ENCODE data around the gene EXOG.

The EXOG gene

GRCh38 chr3:38521391-38521987, 25.3 kb downstream of the EXOG start:
- H2AFZ ChIP-seq (ENCODE audit: low read depth): no peak overlapping the region
- H3K9ac ChIP-seq: no peak overlapping the region
- no peaks in the 10 kb centered on the region for H4K20me1 ChIP-seq (ENCODE audit: insufficient read depth)
- no peak overlapping the region for H3K4me2 ChIP-seq
- H3K27me3 ChIP-seq (ENCODE audit: insufficient read depth, low read depth): no peaks in the 10 kb centered on the region
- H3K4me1 ChIP-seq (ENCODE audit: low read depth, poor library complexity, severe bottlenecking): no peaks in the 10 kb centered on the region
- no peak overlapping the region for H3K27ac ChIP-seq
- H3K79me2 ChIP-seq (ENCODE audit: insufficient read depth, low read depth): no peaks in the 10 kb centered on the region
- peak; percentile 83 for TF ChIP-seq CTCF (conservative IDR thresholded peaks at IDR 0.05; ENCODE audit: low read depth, low read length)
- no peaks in the 10 kb centered on the region for H3K36me3 ChIP-seq (ENCODE audit: insufficient read depth)
- no peak overlapping the region for H3K4me3 ChIP-seq (IDR thresholded peaks at IDR 0.05; ENCODE audit: insufficient read depth, low read depth, low read length)

GRCh38 chr3:38522002-38522401, 25.9 kb downstream of the EXOG start:
- no peak overlapping the region for H3K4me3 ChIP-seq (IDR thresholded peaks at IDR 0.05; ENCODE audit: insufficient read depth, low read depth, low read length)
- no peak overlapping the region for H3K9ac ChIP-seq
- H3K36me3 ChIP-seq (ENCODE audit: insufficient read depth): no peaks in the 10 kb centered on the region
- H4K20me1 ChIP-seq (ENCODE audit: insufficient read depth): no peaks in the 10 kb centered on the region
- no peak overlapping the region for H3K4me2 ChIP-seq
- no peaks in the 10 kb centered on the region for H3K4me1 ChIP-seq (ENCODE audit: low read depth, poor library complexity, severe bottlenecking)
- H3K79me2 ChIP-seq (ENCODE audit: insufficient read depth, low read depth): no peaks in the 10 kb centered on the region
- TF ChIP-seq CTCF (conservative IDR thresholded peaks at IDR 0.05; ENCODE audit: low read depth, low read length): no peak
- no peaks in the 10 kb centered on the region for H3K27me3 ChIP-seq (ENCODE audit: insufficient read depth, low read depth)
- no peak overlapping the region for H3K27ac ChIP-seq
- H2AFZ ChIP-seq (ENCODE audit: low read depth): no peak overlapping the region

- H3K27me3 ChIP-seq (ENCODE audit: insufficient read depth, low read depth): no peaks in the 10 kb centered on the region
- H3K79me2 ChIP-seq (ENCODE audit: insufficient read depth, low read depth): no peaks in the 10 kb centered on the region
- H4K20me1 ChIP-seq (ENCODE audit: insufficient read depth): no peaks in the 10 kb centered on the region
- no peak overlapping the region for H3K9ac ChIP-seq
- no peaks in the 10 kb centered on the region for H3K36me3 ChIP-seq (ENCODE audit: insufficient read depth)
- no peak overlapping the region for H3K27ac ChIP-seq
- no peak overlapping the region for H3K4me3 ChIP-seq (IDR thresholded peaks at IDR 0.05; ENCODE audit: insufficient read depth, low read depth, low read length)
- no peaks in the 10 kb centered on the region for H3K4me1 ChIP-seq (ENCODE audit: low read depth, poor library complexity, severe bottlenecking)
- no peak overlapping the region for H3K4me2 ChIP-seq
- no peak overlapping the region for H2AFZ ChIP-seq (ENCODE audit: low read depth)
- no peak for TF ChIP-seq CTCF (conservative IDR thresholded peaks at IDR 0.05; ENCODE audit: low read depth, low read length)
Measured at GRCh38 chr3:38524141-38524739, 28.1 kb downstream of the EXOG start.

GRCh38 chr3:38526792-38527191, 30.7 kb downstream of the EXOG start:
- no peaks in the 10 kb centered on the region for H4K20me1 ChIP-seq (ENCODE audit: insufficient read depth)
- H3K27me3 ChIP-seq (ENCODE audit: insufficient read depth, low read depth): no peaks in the 10 kb centered on the region
- H2AFZ ChIP-seq (ENCODE audit: low read depth): no peak overlapping the region
- H3K79me2 ChIP-seq (ENCODE audit: insufficient read depth, low read depth): no peaks in the 10 kb centered on the region
- H3K4me3 ChIP-seq (IDR thresholded peaks at IDR 0.05; ENCODE audit: insufficient read depth, low read depth, low read length): no peak overlapping the region
- H3K4me2 ChIP-seq: no peak overlapping the region
- no peak overlapping the region for H3K9ac ChIP-seq
- no peaks in the 10 kb centered on the region for H3K36me3 ChIP-seq (ENCODE audit: insufficient read depth)
- no peaks in the 10 kb centered on the region for H3K4me1 ChIP-seq (ENCODE audit: low read depth, poor library complexity, severe bottlenecking)
- no peak overlapping the region for H3K27ac ChIP-seq
- TF ChIP-seq CTCF (conservative IDR thresholded peaks at IDR 0.05; ENCODE audit: low read depth, low read length): no peak

Measured in KMS-11 (cell line).